ENCODE measurements around the gene KLHDC4. TPM values are rescaled to one million over a fixed set of nuclear protein-coding genes. Genes with fewer than 3 reads are reported as not detected.
"Not testable (repeated sequence)": the region's sequence is repeated elsewhere in the genome, so short reads cannot be mapped to it uniquely, and the experiment has no call there.

KLHDC4 gene
- total RNA-seq, 2 experiments from 2014 or later, result 83.3 to 84.3 TPM

GRCh38 chr16:87729266-87729954 is 36.4 kb downstream of the KLHDC4 start:
- POLR2A ChIA-PET, result interaction anchor here (0.8 kb wide), 1 partner anchor 40 kb away, joined by 4 read pairs; no protein-coding TSS in a partner anchor

GRCh38 chr16:87728026-87728425 is 37.8 kb downstream of the KLHDC4 start:
- ChIA-PET POLR2A (no interaction called here), CTCF (no interaction called here)

More at GRCh38 chr16:87729266-87729954, 36.4 kb downstream of the KLHDC4 start:
- CTCF ChIA-PET, result interaction anchor here (0.8 kb wide), 1 partner anchor 93 kb away, joined by 3 read pairs; no protein-coding TSS in a partner anchor

DNA sequence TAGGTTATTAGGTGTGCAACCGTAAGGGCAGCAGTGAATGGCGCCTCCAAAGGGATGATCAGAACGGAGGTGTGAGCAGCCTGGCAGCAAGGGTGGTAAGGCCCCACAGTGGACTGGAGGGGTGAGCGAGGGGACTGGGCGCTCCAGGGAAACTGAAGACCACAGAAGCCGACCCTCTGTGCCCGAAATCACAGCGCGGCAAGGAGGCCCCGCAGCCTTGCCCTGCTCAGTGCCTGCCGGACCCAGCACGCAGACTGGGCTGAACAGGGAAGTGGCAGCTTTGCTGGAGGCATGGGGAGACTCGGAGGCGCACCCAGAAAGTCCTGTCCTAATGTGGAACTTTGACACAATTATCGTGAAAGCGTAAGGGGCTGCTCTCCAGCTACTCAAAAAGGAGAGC is 38.4 kb downstream of the KLHDC4 start:
- CTCF ChIA-PET, result no interaction called here

DNA sequence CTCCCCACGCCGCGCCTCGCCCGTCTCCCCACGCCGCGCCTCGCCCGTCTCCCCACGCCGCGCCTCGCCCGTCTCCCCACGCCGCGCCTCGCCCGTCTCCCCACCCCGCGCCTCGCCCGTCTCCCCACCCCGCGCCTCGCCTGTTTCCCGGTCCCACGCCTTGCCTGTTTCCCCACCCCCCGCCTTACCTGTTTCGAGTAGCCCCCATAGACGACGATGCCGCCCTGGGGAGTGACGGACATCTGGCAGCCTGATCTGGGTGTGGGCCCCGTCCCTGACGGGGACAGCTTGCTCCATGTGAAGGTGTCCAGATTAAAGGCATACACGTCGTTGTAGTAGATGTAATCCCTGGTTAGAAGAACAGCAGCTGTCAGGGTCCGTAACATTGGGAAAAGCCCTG is 39.2 kb downstream of the KLHDC4 start:
- CTCF ChIA-PET, POLR2A ChIA-PET: not testable (repeated sequence)

More for the DNA sequence above, 38.4 kb downstream of the KLHDC4 start:
- POLR2A ChIA-PET, result no interaction called here

DNA sequence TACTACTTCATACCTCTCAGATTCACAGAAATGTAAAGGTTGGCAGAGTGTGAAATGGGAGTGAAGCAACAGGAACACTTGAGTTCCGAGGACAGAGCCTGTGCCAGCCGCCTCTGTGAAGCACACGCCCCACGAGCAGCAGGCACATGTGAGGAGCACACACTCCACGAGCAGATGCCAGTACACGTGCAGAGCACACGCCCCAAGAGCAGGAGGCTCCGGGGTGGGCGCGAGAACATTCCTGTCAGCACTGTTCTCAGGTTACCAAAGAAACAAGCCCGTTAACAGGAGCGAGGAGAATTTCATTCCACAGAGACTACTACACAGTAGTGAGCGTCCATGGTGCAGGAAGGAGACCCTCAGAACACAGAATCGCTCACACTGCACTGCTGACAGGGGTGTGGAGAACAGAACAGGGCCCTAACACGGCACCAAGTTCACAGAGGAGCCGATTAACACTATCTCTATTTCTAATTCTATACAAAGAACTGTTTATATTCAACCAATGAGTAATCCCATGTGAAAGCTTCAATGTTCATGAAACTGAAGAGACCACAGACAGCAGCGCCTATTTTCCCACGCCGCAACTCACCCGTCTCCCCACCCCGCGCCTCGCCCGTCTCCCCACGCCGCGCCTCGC is 40.1 kb downstream of the KLHDC4 start:
- CTCF ChIA-PET, result no interaction called here
- POLR2A ChIA-PET, result no interaction called here

- ChIA-PET CTCF (no interaction called here), POLR2A (no interaction called here)
Measured at GRCh38 chr16:87724490-87725291, 41.1 kb downstream of the KLHDC4 start.

- POLR2A ChIA-PET, result no interaction called here
- CTCF ChIA-PET, result no interaction called here
Measured at GRCh38 chr16:87723226-87723623, 42.6 kb downstream of the KLHDC4 start.

GRCh38 chr16:87722590-87723225 is 43.1 kb downstream of the KLHDC4 start:
- CTCF ChIA-PET, result no interaction called here
- POLR2A ChIA-PET, result interaction anchor here (1.1 kb wide), 1 partner anchor 42 kb away, joined by 3 read pairs; no protein-coding TSS in a partner anchor

DNA sequence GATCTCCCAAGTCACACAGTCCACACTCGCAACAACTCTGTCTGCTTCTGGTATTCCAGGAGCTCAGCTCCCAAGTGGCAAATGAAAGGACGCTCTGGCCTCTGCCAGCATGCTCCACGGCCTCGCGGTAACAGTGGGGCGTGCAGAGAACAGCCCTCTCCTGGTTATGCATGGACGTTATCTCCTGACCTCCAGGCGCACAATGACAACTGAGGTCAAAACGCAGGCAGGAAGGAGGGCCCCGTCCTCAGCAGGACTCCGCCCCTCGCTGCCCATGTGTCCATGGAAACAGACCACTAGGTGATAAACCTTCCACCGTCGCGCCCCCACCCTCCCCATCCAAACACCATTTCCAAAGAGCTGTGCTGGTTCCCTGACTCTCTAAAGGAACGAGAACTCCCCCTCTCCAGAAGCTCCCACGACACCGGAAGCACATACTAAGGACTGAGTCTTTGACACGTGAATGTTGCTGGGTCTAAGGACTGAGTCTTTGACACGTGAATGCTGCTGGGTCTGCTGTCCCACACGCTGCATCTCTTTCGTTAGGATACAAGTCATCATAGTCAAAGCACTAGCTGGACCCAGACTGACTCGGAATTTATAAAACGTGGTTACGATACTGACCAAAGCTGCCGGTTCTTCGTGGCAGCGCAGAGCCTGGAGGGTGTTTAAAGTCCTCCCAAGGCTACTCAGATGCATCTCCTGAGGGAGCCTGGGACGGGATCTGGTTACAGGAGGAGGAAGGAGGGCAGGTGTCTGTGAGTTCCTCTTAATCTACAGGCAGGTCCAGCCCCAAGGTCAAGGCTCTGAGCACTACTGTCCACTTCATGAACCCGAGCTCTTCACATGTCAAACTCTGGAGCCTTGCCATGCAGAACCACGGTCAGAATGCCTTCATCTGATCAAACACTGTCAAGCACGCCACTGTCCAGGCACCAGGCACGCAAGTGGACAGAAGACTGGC is 43.9 kb downstream of the KLHDC4 start:
- POLR2A ChIA-PET, result interaction anchor here (1.1 kb wide), 1 partner anchor 43 kb away, joined by 3 read pairs; no protein-coding TSS in a partner anchor
- CTCF ChIA-PET, result no interaction called here

DNA sequence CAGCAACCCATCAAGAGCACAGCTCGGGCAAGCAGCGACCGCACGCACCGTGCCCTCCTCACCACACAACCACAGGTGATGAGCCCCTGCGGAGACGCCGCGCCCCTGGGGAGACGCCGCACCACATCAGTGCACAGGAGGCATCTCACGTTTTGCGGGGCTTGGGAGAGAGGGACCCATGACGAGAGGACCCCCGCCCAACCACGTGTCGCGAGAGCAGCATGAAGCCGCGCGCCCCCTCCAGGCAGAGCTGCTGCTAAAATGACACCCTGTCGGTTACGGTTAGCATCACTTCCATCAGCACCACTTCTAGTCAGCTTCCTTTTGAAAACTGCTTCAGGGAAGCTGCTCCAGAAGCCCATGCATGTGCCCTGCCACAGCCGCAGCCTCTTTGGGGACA is 45.3 kb downstream of the KLHDC4 start:
- ChIA-PET CTCF (no interaction called here), POLR2A (no interaction called here)

DNA sequence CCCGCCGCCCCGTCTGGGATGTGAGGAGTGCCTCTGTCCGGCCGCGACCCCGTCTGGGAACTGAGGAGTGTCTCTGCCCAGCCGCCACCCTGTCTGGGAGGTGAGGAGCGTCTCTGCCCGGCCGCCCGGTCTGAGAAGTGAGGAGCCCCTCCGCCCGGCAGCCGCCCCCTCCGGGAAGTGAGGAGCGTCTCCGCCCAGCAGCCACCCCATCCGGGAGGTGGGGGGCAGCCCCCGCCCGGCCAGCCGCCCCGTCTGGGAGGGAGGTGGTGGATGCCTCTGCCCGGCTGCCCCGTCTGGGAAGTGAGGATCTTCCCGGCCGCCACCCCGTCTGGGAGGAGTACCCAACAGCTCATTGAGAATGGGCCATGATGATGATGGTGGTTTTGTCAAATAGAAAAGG is 47.0 kb downstream of the KLHDC4 start:
- POLR2A ChIA-PET, CTCF ChIA-PET: not testable (repeated sequence)

GRCh38 chr16:87715658-87716057 is 50.1 kb downstream of the KLHDC4 start:
- ChIA-PET CTCF (no interaction called here), POLR2A (no interaction called here)

GRCh38 chr16:87715231-87715630 is 50.6 kb downstream of the KLHDC4 start:
- ChIA-PET CTCF (no interaction called here), POLR2A (no interaction called here)

DNA sequence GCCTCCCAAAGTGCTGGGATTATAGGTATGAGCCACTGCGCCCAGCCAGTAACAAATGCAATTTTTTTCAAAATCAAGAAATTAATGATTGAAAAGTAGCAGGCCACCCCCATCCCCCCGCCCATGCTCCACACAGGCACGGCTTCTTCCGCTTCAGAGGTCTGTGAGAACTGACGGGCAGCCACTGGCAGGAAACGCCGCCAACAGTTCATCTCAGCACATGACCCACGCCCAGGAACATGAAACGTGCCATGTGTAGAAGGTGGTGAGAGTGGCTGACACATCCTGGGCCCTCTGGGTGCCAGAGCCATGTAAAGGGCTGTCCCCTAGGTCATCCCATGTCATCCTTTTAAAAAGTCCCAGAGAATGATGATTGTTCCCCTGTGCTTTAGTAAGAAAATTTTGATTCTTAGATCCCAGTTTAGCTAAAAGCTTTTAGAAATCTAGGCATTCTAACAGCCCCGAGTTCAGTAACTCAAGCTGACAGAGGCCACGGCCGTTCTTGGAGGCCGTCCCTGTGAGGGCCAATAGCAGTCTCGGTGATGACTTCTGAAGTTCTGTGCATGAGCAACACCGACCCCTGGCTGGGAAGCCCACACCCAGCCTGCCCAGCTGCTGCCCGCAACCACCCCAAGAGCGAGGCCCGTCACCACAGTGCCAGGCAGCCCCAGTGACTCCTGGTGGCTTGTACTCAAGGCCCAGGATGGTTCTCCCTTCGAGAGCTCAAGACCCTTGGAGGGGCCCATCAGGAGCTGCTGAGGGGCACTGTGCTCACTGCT is 52.1 kb downstream of the KLHDC4 start:
- POLR2A ChIA-PET, result interaction anchor here (0.5 kb wide), 1 partner anchor 213 kb away, joined by 8 read pairs; no protein-coding TSS in a partner anchor
- CTCF ChIA-PET, result interaction anchor here (0.5 to 1.8 kb wide), 3 partner anchors 11 to 161 kb away, joined by 3 to 5 read pairs (median 4); no protein-coding TSS in a partner anchor

- ChIA-PET CTCF (interaction anchor here (2.6 kb wide), 1 partner anchor 10 kb away, joined by 8 read pairs; no protein-coding TSS in a partner anchor), POLR2A (no interaction called here)
Measured at GRCh38 chr16:87712184-87712762, 53.5 kb downstream of the KLHDC4 start.

GRCh38 chr16:87710887-87711286 is 54.9 kb downstream of the KLHDC4 start:
- CTCF ChIA-PET, result interaction anchor here (2.6 kb wide), 1 partner anchor 9 kb away, joined by 8 read pairs; no protein-coding TSS in a partner anchor
- POLR2A ChIA-PET, result interaction anchor here (0.6 kb wide), 1 partner anchor 51 kb away, joined by 3 read pairs; no protein-coding TSS in a partner anchor

- ChIA-PET CTCF (interaction anchor here (2.6 kb wide), 1 partner anchor 8 kb away, joined by 8 read pairs; no protein-coding TSS in a partner anchor), POLR2A (no interaction called here)
Measured at GRCh38 chr16:87709677-87710076, 56.1 kb downstream of the KLHDC4 start.
